Measurements from ENCODE around the gene PLEKHA7.
"Not testable (repeated sequence)": the region's sequence is repeated elsewhere in the genome, so short reads cannot be mapped to it uniquely, and the experiment has no call there.

The PLEKHA7 gene

GRCh38 chr11:16977994-16978315 is 36.3 kb downstream of the PLEKHA7 start:
- no peak for DNase-seq (ENCODE audit: low spot score)

DNA sequence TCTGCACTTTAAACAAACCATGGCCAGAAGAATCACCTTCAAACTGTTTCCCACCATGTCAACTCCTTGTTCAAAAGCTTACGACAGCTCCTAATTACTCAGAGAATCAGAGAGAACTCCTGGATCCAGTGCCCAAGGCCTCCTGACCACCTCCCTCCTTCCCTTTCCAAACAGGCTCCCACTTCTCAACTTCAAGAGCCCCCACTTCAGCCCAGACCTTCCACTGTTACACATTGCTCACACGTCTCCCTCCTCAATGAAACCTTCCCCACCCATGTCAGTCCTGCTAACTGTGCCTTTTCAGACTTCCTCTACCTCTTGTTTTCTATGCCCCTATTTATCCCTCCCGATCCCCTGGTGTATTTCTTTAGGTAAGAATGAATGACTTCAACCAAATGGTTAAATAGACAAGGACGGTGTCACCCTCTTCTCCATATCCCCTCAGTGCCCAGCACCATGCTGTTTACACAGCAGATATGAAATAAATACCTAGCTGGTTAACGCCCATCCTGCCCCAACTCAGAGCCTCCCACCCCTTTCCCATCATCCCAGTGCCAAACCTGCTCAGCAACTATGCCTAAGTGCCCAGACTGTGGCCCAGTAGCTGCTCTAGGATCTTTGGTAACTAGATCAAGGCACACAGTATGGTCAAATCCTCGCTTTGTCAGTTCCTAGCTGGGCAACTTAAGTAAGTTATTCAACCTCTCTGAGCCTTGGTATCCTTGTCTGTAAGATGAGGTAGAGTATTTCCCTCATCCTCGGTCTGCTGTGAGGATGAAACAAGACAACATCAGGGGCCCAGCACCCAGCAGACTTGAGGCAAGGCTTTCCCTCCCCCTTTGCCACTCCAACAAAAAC is 36.8 kb downstream of the PLEKHA7 start:
- no peak for DNase-seq (ENCODE audit: low spot score)

GRCh38 chr11:16976379-16976778 is 37.8 kb downstream of the PLEKHA7 start:
- no peak for DNase-seq (ENCODE audit: low spot score)

DNA sequence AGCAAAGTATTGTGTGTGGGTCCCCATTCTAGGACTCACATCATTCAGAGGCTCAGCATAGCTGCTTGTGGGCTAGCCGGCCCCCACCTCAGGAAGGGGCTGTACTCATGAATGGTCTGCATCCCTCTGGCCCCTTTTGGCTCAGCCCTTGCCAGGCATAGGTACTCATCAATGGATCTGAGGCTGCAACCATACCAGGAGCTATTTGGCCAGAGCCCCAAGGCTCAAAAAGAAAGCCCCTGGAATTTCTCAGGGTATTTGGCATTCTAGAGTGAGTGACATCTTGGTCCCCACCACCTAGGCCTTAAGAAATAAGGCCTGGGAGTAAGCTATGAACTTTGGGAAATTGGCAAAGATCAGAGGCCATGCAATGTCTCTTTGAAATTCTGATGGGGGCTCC is 38.3 kb downstream of the PLEKHA7 start:
- no peak for DNase-seq (ENCODE audit: low spot score)

GRCh38 chr11:16973338-16973964 is 40.8 kb downstream of the PLEKHA7 start:
- no peak for DNase-seq (ENCODE audit: low spot score)

DNA sequence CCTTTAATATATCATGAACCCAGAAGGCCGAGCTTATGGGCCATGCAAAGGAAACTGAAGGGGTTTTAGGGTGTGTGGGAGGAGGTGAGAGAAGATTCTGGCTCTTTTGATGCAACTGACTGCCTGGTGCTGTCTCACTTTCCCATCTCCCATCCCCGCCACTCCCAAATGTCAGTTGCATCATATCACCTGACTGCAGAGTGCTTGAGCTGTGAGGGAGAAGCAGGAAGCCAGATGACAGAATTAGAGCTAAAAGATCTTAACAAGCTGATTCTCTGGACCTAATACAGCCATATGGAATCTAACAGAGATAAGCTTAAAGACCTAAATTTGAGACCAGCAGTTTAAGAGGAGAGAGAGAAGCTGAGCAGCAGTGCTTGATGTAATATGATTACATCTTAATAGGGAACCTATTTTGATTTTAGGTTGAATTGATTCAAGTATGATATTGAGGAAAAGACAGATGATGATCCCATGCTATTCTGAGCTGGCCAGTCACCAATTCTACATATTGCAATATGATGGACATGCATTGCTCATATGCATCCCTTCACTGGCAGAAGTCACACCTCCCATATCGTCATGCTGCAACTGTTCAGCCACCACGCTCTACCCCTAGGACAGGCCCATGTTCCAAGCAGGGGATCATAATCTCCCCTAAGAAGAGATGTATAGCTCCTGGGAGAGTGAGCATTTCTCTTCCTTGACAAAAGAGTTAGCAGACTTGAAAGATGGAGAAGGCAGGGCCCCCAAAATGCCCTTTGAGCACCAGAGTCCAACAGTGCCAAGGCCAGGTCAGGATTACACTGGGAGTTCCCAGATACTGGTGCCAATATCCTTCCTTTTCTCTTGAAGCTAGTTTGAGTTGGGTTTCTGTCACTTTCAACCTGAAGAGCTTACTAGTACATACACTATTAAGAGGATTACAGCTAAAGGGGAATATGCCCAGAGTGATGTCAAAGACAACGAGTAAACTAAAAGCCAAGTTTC is 44.9 kb downstream of the PLEKHA7 start:
- no peak for DNase-seq (ENCODE audit: low spot score)

DNA sequence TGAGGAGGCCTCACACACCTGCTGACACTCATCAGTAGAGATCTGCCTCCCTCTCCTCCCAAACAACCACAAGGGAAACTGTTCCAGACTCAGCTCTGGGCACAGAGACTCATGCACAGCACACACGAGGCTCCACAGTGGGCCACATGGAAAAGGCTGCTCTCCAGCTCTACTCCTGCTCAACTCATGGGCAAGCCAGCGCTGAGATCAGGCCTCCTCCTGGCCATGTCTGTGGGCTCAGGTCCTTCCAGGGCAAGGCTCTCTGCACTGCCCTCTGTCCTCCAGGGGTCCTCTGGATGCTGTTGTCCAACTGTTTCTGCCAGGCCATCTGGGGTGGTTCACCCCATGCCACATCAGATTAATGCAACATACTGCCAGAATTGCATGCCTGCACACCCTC is 46.0 kb downstream of the PLEKHA7 start:
- no peak for DNase-seq (ENCODE audit: low spot score)

DNA sequence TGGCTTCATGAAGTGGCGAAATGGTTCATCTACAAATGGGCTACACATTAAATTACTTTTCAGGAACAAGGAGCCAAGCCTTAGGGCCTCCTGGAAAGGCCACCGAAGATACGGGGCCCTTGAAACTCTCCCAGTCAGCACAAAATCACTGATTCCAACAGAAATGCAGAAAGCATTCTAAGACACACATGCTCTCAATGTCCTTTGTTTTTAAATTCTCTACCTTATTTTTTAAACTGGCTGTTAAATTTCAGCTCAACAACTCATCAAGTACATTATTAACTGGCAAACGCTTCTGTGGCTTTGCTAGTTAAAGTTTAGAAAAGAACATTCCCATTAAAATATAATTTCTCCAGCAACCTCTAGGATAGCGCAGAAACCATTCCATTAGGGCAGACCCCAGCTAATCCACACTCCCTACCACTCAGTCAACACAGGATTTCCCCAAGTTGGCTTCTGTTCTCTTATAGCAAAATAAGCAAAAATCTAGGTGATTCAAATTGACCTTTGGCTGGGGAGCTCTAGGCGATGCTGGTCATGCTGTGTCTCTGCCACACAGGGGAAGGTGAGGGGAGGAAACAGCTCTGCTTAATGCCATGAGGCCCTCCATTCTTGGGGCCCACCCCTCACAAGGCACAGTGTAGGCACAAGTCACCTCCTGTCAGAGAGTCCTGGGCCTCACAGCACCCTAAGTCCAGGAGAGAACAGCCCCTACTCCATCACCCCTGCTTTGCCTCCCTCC is 47.1 kb downstream of the PLEKHA7 start:
- peak; percentile 6 for DNase-seq (ENCODE audit: low spot score)

DNA sequence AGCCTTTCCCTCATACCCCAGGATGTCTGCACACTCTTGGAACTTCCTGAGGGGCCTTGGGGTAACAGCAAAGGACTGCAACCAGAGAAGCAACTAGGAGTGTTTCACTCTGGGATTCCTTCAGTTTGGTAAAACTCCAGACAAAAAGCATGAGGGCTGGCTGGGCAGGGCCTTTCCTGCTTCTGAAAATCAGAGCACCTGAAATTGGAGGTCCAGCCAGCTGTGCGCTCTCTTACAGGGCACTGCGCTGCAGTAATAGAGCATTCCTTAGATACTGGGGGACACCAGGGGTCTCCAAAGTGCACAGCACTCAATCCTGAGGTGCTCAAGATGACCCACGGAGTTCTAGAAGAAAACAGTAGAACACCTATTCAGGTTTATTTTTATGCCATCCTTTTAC is 49.7 kb downstream of the PLEKHA7 start:
- DNase-seq (ENCODE audit: low spot score): no peak

- no peak for DNase-seq (ENCODE audit: low spot score)
These were observed 50.8 kb downstream of the PLEKHA7 start for GRCh38 chr11:16963316-16963876.

DNA sequence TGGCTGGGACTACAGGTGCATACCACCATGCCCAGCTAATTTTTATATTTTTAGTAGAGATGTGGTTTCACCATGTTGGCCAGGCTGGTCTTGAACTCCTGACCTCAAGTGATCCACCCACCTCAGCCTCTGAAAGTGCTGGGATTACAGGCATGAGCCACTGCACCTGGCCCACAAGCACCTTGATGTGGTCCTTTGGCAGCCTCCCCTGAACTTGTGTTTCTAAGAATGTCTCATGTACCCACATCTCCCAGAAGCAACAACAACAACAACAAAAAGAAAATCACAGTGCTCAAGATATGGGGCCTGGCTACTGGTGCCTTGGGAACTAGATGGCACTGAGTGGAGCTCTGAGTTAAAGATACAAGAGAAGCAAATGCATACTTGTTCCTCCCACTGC is 51.6 kb downstream of the PLEKHA7 start:
- DNase-seq (ENCODE audit: low spot score): not testable (repeated sequence)

- no peak for DNase-seq (ENCODE audit: low spot score)
These were observed 52.1 kb downstream of the PLEKHA7 start for GRCh38 chr11:16962146-16962545.

DNA sequence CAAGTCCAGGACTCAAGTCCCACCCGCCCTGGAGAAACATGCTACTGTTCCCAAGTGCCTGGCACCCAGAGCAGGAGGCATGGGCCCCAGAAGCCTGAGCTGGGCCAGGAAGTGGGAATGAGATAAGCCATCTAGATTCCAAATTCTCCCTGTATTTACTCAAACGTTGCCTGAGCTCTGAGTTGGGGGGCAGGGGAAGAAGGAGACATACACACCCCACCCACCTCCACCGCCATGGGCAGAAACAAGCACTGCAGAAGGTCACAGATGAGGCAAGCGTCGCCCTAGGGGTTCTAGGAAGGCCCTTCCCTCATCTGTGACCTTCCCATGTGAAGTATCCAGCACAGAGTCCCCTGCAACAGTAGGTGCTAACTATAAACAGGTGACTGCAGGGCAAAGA is 54.0 kb downstream of the PLEKHA7 start:
- DNase-seq (ENCODE audit: low spot score): no peak

DNA sequence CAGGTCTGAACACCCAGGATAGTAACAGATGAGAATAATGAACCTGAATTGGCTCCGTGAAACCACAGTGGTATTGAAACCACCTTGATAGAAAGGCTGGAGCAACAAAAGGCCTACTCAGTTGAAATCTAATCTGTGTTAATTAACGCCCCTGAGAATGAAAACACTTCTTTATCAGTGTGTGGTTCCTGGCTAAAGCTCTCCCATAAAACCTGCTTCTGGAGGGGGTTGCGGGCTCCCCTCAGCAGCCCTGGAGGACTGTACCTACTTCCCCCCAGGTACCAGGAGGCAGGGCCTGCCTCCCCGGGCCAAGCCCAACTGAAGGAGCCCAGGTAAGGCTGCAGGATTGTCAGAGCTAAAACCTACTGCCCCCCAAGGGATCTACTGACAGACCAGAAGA is 54.6 kb downstream of the PLEKHA7 start:
- DNase-seq (ENCODE audit: low spot score): no peak

DNA sequence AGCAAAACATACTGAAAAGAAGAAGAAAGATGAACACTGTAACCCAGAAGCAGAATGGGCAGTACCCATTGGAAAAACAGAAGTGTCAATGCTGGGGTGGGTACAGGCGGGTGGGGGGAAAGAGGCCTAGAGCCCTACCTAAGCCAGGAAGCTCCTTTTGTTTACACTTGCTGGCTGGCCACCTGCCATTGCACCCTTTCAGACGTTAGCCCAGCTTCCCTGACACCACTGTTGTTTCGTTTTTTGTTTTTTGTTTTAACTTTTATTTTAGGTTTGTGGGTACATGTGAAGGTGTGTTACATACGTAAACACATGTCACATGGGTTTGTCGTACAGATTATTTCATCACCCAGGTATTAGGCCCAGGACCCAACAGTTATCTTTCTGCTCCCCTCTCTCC is 55.4 kb downstream of the PLEKHA7 start:
- DNase-seq (ENCODE audit: low spot score): no peak

DNA sequence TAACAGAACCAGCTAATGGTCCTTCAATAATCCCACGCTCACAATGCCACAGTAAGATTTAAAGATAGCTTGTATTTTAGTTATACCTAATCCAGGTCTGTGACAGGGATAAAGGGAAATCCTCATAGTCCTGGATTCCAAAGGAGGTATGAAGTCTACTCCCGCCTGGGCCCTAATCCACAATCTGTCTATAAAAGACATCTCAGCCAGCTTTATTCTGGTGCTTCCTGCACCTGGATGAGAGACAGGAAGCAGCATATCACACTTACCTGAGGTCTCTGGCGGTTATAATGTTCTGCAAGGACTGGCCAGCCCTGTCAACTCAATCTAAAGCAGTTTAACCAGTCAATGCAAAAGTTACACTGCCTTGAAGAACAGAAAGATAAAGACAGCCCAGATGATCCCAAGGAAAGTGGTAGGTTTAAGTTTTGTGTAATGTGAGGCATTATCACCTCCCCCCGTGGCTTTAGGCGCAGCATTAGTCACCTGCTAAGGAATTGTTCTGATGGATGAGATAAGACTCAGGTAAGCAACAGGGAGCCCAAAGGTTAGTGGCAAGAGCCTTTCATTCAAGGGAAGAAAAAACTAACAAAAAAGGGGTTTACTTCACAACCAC is 57.6 kb downstream of the PLEKHA7 start:
- no peak for DNase-seq (ENCODE audit: low spot score)

DNA sequence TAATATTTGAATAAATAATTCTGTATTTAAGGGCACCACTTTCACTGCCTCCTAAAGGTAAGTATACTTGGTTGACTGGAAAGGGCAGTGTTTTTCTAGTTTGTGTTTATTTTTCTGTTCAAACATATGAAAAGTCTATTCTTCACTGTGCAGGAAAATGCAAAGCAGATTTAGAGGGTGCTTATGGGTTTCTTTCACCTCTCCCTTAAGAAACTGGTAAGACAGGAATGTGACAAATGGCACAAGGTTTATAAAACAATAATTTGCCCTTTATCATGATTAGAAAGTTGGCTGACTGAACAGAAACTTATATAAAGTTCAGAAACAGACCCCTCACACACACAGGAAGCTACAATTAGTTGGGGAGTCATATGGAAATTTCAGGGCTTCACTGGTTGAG is 60.6 kb downstream of the PLEKHA7 start:
- DNase-seq (ENCODE audit: low spot score): no peak

DNA sequence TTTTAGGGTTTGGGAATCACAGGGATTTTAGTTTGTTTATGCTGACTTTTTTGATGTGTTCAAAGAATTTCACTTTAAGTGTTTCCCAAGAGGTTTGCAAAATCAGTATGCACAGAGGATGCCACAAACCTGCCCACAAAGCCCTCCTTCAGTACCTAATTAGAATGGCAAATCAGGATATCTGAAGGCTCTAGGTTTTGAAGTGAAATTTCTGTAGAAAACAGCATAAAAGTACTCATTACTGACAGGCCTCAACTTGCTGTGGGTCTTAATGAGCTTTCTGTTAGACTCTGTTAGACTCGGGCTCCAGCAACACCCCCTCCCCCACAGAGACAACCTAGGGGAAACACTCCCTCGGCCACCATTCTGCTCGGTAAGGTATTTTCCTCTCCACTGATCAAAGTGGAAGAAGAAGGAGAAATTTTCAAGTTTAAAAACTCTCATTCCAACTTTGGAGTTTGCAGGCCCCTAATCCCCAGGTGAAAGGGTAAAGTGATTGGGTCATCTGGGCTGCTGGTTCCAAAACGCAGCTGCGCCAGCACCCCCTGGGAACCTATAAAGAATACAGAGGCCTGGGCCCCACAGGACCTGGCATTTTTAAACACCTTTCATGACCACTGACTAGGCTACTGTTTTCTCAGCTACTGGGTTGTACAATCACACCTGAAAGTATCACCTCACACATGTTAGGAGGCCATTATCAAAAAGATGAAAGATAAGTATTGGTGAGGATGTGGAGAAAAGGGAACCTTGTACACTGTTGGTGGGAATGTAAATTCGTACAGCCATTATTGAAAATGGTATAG is 67.5 kb downstream of the PLEKHA7 start:
- no peak for DNase-seq (ENCODE audit: low spot score)

DNA sequence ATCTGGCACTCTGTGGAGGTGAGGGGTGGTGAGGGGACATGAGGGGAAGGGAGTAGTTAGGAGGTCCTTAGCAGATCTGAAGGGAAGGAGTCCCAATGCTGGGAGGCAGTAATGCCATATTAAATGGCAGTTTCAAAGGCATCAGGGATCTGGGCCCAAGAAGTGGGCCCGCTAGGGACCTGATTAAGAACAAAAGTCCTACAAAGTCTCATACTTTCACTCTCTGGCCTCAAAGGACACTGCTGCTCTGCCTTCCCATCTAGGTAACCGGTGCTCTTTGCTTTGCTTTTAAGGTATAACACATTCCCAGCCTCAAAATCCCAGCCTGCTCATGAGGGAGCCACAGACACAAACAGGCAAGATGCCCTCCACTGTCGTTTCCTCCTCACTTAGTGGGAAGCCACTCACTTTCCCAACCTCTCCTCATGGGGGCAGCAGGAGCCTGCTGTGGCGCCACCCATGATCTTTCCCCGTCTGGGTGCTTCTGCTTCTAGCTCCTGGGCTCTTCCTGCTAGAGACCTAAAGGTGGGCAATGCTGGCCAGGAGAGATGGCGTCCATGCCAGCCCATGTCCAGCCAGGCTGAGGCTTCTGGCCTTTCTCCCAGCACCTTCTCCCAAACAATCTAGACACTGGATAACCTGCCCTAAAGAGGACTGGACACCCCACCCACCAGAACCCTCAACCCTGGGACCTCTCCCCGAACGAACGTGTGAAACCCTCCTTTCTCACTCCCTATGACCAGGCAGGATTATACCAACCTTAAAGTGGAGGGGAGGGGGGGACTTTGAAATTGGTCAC is 68.3 kb downstream of the PLEKHA7 start:
- DNase-seq (ENCODE audit: low spot score): peak; percentile 78

Data from AG20443 (cell line).